OCI-LY1 (cell line): ENCODE data around the gene CDK17.

Experiments used
- CTCF ChIP-seq: fragments of 200-600 bp; sonication (generic), shearing (Covaris generic); IDR thresholded peaks from 2 replicates; pipeline ENCODE4 v1.5.1; 2017; ENCODE audit warnings: mild to moderate bottlenecking, antibody characterized with exemption, low read length, moderate library complexity, mixed read lengths
- EZH2 ChIP-seq: fragments of 200-600 bp; sonication (generic), shearing (Covaris generic); IDR thresholded peaks from 2 replicates; pipeline ENCODE4 v1.8.0; 2017; ENCODE audit warnings: borderline replicate concordance, mixed run types, mild to moderate bottlenecking, antibody characterized with exemption, low read length, moderate library complexity, mixed read lengths

GRCh38 chr12:96378319-96378718 is 21.9 kb downstream of the CDK17 start:
- TF ChIP-seq CTCF (no peak), EZH2 (no peak)
